HepG2 (cell line): Measurements from ENCODE around the gene MTO1. TPM values are rescaled to one million over a fixed set of nuclear protein-coding genes. Genes with fewer than 3 reads are reported as not detected.
A peak's percentile ranks its signal among the peaks of the same experiment; 100 is the strongest.

Source experiments
- ATF3 ChIP-seq: sonication (generic); formaldehyde crosslinking; IDR thresholded peaks from 2 replicates; pipeline ENCODE4 v1.4.0; 2020; ENCODE audit warnings: missing genetic modification reagents
- GATAD2A ChIP-seq: IDR thresholded peaks from 2 replicates; pipeline ENCODE4 v1.6.1; 2016
- HNRNPLL ChIP-seq: fragments of 200-400 bp; formaldehyde crosslinking; IDR thresholded peaks from 2 replicates; pipeline ENCODE4 v1.6.1; 2017; ENCODE audit warnings: mild to moderate bottlenecking, low read depth, low read length; ENCODE audit not compliant: poor library complexity, severe bottlenecking
- POGK ChIP-seq: sonication (generic); formaldehyde crosslinking; conservative IDR thresholded peaks from 2 replicates; pipeline ENCODE4 v1.8.0; 2022; ENCODE audit warnings: mild to moderate bottlenecking, moderate library complexity, missing genetic modification reagents
- RBM39 ChIP-seq: fragments of 200-400 bp; formaldehyde crosslinking; IDR thresholded peaks from one replicate; pipeline ENCODE4 v1.6.1; 2018; ENCODE audit warnings: antibody characterized with exemption, mild to moderate bottlenecking, low read depth, low read length; ENCODE audit not compliant: poor library complexity, severe bottlenecking
- ZFP91 ChIP-seq: sonication (generic); formaldehyde crosslinking; IDR thresholded peaks from 2 replicates; pipeline ENCODE4 v1.9.0; 2022; ENCODE audit warnings: missing genetic modification reagents, mild to moderate bottlenecking, borderline replicate concordance
- ZHX1 ChIP-seq: sonication (generic); formaldehyde crosslinking; IDR thresholded peaks from 2 replicates; pipeline ENCODE4 v1.8.1; 2022; ENCODE audit warnings: low read depth, mild to moderate bottlenecking, missing genetic modification reagents
- ZNF121 ChIP-seq: sonication (generic); formaldehyde crosslinking; IDR thresholded peaks from 2 replicates; pipeline ENCODE4 v1.5.0; 2020; ENCODE audit warnings: mild to moderate bottlenecking, missing genetic modification reagents
- ZNF276 ChIP-seq: sonication (generic); formaldehyde crosslinking; IDR thresholded peaks from 2 replicates; pipeline ENCODE4 v1.4.0; 2020; ENCODE audit warnings: mild to moderate bottlenecking, low read depth, missing genetic modification reagents
- ZNF484 ChIP-seq: sonication (generic); formaldehyde crosslinking; IDR thresholded peaks from 2 replicates; pipeline ENCODE4 v1.5.1; 2020; ENCODE audit warnings: mild to moderate bottlenecking, low read depth, missing genetic modification reagents, borderline replicate concordance
- ZNF558 ChIP-seq: sonication (generic); formaldehyde crosslinking; IDR thresholded peaks from 2 replicates; pipeline ENCODE4 v1.9.0; 2022; ENCODE audit warnings: mild to moderate bottlenecking, missing genetic modification reagents, borderline replicate concordance
- ZNF577 ChIP-seq: sonication (generic); formaldehyde crosslinking; IDR thresholded peaks from 2 replicates; pipeline ENCODE4 v1.4.0; 2020; ENCODE audit warnings: mild to moderate bottlenecking, low read depth, missing genetic modification reagents, borderline replicate concordance
- ZNF607 ChIP-seq: sonication (generic); formaldehyde crosslinking; IDR thresholded peaks from 2 replicates; pipeline ENCODE4 v1.5.1; 2020; ENCODE audit warnings: missing genetic modification reagents, mild to moderate bottlenecking, borderline replicate concordance
- ZNF691 ChIP-seq: sonication (generic); formaldehyde crosslinking; IDR thresholded peaks from 2 replicates; pipeline ENCODE4 v1.4.0; 2020; ENCODE audit warnings: missing genetic modification reagents, low read depth, mild to moderate bottlenecking, borderline replicate concordance
- ZNF773 ChIP-seq: sonication (generic); formaldehyde crosslinking; IDR thresholded peaks from 2 replicates; pipeline ENCODE4 v1.4.0; 2020; ENCODE audit warnings: missing genetic modification reagents, borderline replicate concordance
- polyA plus RNA-seq, 8 experiments: library from polyadenylated mRNA; depleted of rRNA in 3 of 8; stranded (reverse) in 7 of 8; unstranded in 1 of 8; fragments of >200 nt; fragmentation: Illumina TruSeq in 4 of 8; extraction: Trizol in 4 of 8; gene quantifications; 2 replicates each; pipeline versions ENCODE4 v1.2.1 to v1.2.3, GENCODE V29; 2011 to 2016; ENCODE audit warnings: low read depth in 4 of 8, missing spikeins in 1 of 8, mixed read lengths in 1 of 8; ENCODE audit not compliant: insufficient read depth in 1 of 8
- total RNA-seq, 5 experiments: library from RNA; depleted of rRNA; stranded (reverse); fragments of >200 nt; fragmentation: Illumina TruSeq; extraction: Trizol; gene quantifications; 2 replicates each; pipeline ENCODE4 v1.2.3, GENCODE V29; 2016; ENCODE audit warnings: low read depth in 1 of 5
- TF ChIP-seq, protein P1 (sequence below): sonication (generic); formaldehyde crosslinking; IDR thresholded peaks from 2 replicates; pipeline ENCODE4 v1.5.0; 2020; ENCODE audit warnings: mild to moderate bottlenecking, low read depth, missing genetic modification reagents, borderline replicate concordance

The MTO1 gene
- total and polyA plus RNA-seq, 2 of the 13 experiments (the other 11 are each of a cell fraction or from before 2014, with no cell fraction given) = 21.1 to 45.3 TPM

- peak; percentile 63; the same call in 1 of the 2 replicates for TF ChIP-seq ZFP91 (CRISPR knock-in tag)
- TF ChIP-seq ZNF577 (CRISPR knock-in tag) = peak; percentile 34; the same call in 1 of the 2 replicates
- peak; percentile 10; the same call in 1 of the 2 replicates for TF ChIP-seq ZNF691
- peak; percentile 20; the same call in 1 of the 2 replicates for TF ChIP-seq POGK (CRISPR knock-in tag)
- TF ChIP-seq HNRNPLL = peak; percentile 8
- TF ChIP-seq ZNF121 (CRISPR knock-in tag) = no peak
- TF ChIP-seq, protein P1, sequence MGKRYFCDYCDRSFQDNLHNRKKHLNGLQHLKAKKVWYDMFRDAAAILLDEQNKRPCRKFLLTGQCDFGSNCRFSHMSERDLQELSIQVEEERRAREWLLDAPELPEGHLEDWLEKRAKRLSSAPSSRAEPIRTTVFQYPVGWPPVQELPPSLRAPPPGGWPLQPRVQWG (CRISPR knock-in tag) = peak; percentile 84; the same call in 1 of the 2 replicates
- TF ChIP-seq RBM39 = peak; percentile 99
- peak; percentile 8; the same call in 1 of the 2 replicates for TF ChIP-seq ZNF773 (CRISPR knock-in tag)
- TF ChIP-seq ZNF484 (CRISPR knock-in tag) = no peak; the same call in 1 of the 2 replicates
- 0 out of 2 replicates have a peak, but pooled peaks have one; percentile 45 for TF ChIP-seq ZHX1 (CRISPR knock-in tag)
- peak; percentile 43; the same call in 1 of the 2 replicates for TF ChIP-seq ZNF607 (CRISPR knock-in tag)
- no peak; the same call in 1 of the 2 replicates for TF ChIP-seq ZNF558
- 0 out of 2 replicates have a peak, but pooled peaks have one; percentile 20 for TF ChIP-seq ATF3 (CRISPR knock-in tag)
- TF ChIP-seq GATAD2A = 0 out of 2 replicates have a peak, but pooled peaks have one; percentile 9
- TF ChIP-seq ZNF276 (CRISPR knock-in tag) = 0 out of 2 replicates have a peak, but pooled peaks have one; percentile 24
Observed at GRCh38 chr6:73519926-73520687, 58.6 kb downstream of the MTO1 start (continued).
